ENCODE measurements around the gene MTUS2.

DNA sequence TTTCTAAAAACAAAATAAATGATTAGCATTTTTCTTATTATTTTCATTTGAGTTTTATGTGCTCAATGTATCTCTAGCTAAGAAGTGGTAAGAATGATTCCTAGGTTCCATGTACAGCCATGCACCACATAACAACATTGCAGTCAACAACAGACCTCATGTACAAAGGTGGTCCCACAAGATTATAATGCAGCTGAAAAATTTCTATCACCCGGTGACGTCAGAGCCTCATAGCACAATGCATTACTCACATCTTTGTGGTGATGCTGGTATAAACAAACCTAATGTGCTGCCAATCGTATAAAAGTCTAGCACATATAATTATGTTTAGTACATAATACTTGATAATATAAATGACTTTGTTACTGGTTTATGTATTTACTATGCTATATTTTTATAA, 654.9 kb downstream of the MTUS2 start:
- TF ChIP-seq POLR2AphosphoS5 (IDR thresholded peaks at IDR 0.05; ENCODE audit: insufficient read depth, low read depth, low read length) = no peak
- TF ChIP-seq, protein P1, sequence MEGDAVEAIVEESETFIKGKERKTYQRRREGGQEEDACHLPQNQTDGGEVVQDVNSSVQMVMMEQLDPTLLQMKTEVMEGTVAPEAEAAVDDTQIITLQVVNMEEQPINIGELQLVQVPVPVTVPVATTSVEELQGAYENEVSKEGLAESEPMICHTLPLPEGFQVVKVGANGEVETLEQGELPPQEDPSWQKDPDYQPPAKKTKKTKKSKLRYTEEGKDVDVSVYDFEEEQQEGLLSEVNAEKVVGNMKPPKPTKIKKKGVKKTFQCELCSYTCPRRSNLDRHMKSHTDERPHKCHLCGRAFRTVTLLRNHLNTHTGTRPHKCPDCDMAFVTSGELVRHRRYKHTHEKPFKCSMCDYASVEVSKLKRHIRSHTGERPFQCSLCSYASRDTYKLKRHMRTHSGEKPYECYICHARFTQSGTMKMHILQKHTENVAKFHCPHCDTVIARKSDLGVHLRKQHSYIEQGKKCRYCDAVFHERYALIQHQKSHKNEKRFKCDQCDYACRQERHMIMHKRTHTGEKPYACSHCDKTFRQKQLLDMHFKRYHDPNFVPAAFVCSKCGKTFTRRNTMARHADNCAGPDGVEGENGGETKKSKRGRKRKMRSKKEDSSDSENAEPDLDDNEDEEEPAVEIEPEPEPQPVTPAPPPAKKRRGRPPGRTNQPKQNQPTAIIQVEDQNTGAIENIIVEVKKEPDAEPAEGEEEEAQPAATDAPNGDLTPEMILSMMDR (IDR thresholded peaks at IDR 0.05; ENCODE audit: extremely low read depth in 1 of 2, insufficient read depth in 1 of 2, low read depth in 1 of 2, low read length in 2 of 2) = no peak
- TF ChIP-seq EZH2 (IDR thresholded peaks at IDR 0.05; ENCODE audit: borderline replicate concordance, low read depth, low read length, severe bottlenecking) = no peak
- TF ChIP-seq FOS (IDR thresholded peaks at IDR 0.05; ENCODE audit: borderline replicate concordance, insufficient read depth, low read length) = no peak
- no peak for TF ChIP-seq GATA2 (IDR thresholded peaks at IDR 0.05; ENCODE audit: insufficient read depth, insufficient read length, low read depth, low read length)
